ENCODE data around the gene SELENOS.

The SELENOS gene

GRCh38 chr15:101277038-101277822 is at the start of gene SELENOS:
SELENOS (minus strand) TSS chr15:101277485; CDS start chr15:101277417, 68 bp downstream.
- peak; percentile 98 for DNase-seq (ENCODE audit: low spot score)

GRCh38 chr15:101326462-101327146 is 49.3 kb upstream of the SELENOS start:
- no peak for DNase-seq (ENCODE audit: low spot score)

- no peak for DNase-seq (ENCODE audit: low spot score)
Observed at GRCh38 chr15:101326026-101326315, 48.7 kb upstream of the SELENOS start.

GRCh38 chr15:101325263-101326025 is 48.2 kb upstream of the SELENOS start:
- no peak for DNase-seq (ENCODE audit: low spot score)

- DNase-seq (ENCODE audit: low spot score) = no peak
Observed at GRCh38 chr15:101324524-101325177, 47.4 kb upstream of the SELENOS start.

- no peak for DNase-seq (ENCODE audit: low spot score)
Observed at GRCh38 chr15:101323793-101324523, 46.7 kb upstream of the SELENOS start.

GRCh38 chr15:101322854-101323477 is 45.7 kb upstream of the SELENOS start:
- DNase-seq (ENCODE audit: low spot score) = no peak

GRCh38 chr15:101322016-101322695 is 44.9 kb upstream of the SELENOS start:
- DNase-seq (ENCODE audit: low spot score) = no peak

GRCh38 chr15:101320501-101321052 is 43.3 kb upstream of the SELENOS start:
- peak; percentile 44 for DNase-seq (ENCODE audit: low spot score)

- DNase-seq (ENCODE audit: low spot score) = no peak
Observed at GRCh38 chr15:101318839-101319238, 41.6 kb upstream of the SELENOS start.

- no peak for DNase-seq (ENCODE audit: low spot score)
Observed at GRCh38 chr15:101318147-101318819, 41.0 kb upstream of the SELENOS start.

GRCh38 chr15:101317336-101317872 is 40.1 kb upstream of the SELENOS start:
- DNase-seq (ENCODE audit: low spot score) = no peak

GRCh38 chr15:101316529-101316928 is 39.2 kb upstream of the SELENOS start:
- DNase-seq (ENCODE audit: low spot score) = no peak

- no peak for DNase-seq (ENCODE audit: low spot score)
Observed at GRCh38 chr15:101315736-101316135, 38.5 kb upstream of the SELENOS start.

GRCh38 chr15:101314336-101315125 is 37.2 kb upstream of the SELENOS start:
- DNase-seq (ENCODE audit: low spot score) = no peak

GRCh38 chr15:101313041-101313761 is 35.9 kb upstream of the SELENOS start:
- DNase-seq (ENCODE audit: low spot score) = no peak

GRCh38 chr15:101310508-101310907 is 33.2 kb upstream of the SELENOS start:
- no peak for DNase-seq (ENCODE audit: low spot score)

- no peak for DNase-seq (ENCODE audit: low spot score)
Observed at GRCh38 chr15:101310161-101310480, 32.8 kb upstream of the SELENOS start.

All from D341Med (cell line).